Left renal cortex interstitium (tissue), 4 donors: ENCODE results near the gene TREM2. TPM values are rescaled to one million over a fixed set of nuclear protein-coding genes. Genes with fewer than 3 reads are reported as not detected.
"Not testable (repeated sequence)": the region's sequence is repeated elsewhere in the genome, so short reads cannot be mapped to it uniquely, and the experiment has no call there.

ENCODE experiments used
- DNase-seq, 4 donors: peaks; one replicate each; pipeline ENCODE4 v3.0.0-alpha.2; 2013; ENCODE audit warnings: low read depth in 4 of 4, low spot score in 2 of 4, missing footprints in 1 of 4
- polyA plus RNA-seq, 4 donors: library from polyadenylated mRNA; unstranded; fragments of 120-200 nt; gene quantifications; one replicate each; pipeline ENCODE4 v1.2.1, GENCODE V29; 2013; ENCODE audit not compliant: insufficient read length in 4 of 4

Gene TREM2
- polyA plus RNA-seq, 4 donors, result 0.28 to 0.55 (median 0.41) TPM

GRCh38 chr6:41156001-41156400, 6.9 kb downstream of the TREM2 start:
- no peak for DNase-seq

- no peak for DNase-seq
Measured at GRCh38 chr6:41155132-41155805, 7.6 kb downstream of the TREM2 start.

- DNase-seq, result no peak
Measured at GRCh38 chr6:41153992-41154625, 8.8 kb downstream of the TREM2 start, which contains the start of gene TREML1. TSS of gene TREML1 (minus strand) at chr6:41154347. CDS start at chr6:41154288, 59 bp downstream.

GRCh38 chr6:41153451-41153850, 9.5 kb downstream of the TREM2 start:
- no peak for DNase-seq

- DNase-seq, result no peak
Measured at GRCh38 chr6:41150671-41151070, 12.2 kb downstream of the TREM2 start.

GRCh38 chr6:41147917-41148316, 15.0 kb downstream of the TREM2 start:
- DNase-seq, result no peak

GRCh38 chr6:41136911-41137310, 26.0 kb downstream of the TREM2 start:
- no peak for DNase-seq

GRCh38 chr6:41135062-41135832, 27.7 kb downstream of the TREM2 start:
- no peak for DNase-seq

- DNase-seq, result no peak
Measured at GRCh38 chr6:41132254-41132653, 30.7 kb downstream of the TREM2 start.

- no peak for DNase-seq
Measured at GRCh38 chr6:41125282-41125681, 37.6 kb downstream of the TREM2 start.

GRCh38 chr6:41122918-41123317, 40.0 kb downstream of the TREM2 start:
- DNase-seq, result no peak

- DNase-seq, result no peak
Measured at GRCh38 chr6:41122373-41122772, 40.5 kb downstream of the TREM2 start.

- DNase-seq, result no peak
Measured at GRCh38 chr6:41120058-41120457, 42.9 kb downstream of the TREM2 start.

GRCh38 chr6:41119508-41119907, 43.4 kb downstream of the TREM2 start:
- no peak for DNase-seq

GRCh38 chr6:41115027-41115426, 47.9 kb downstream of the TREM2 start:
- not testable (repeated sequence) for DNase-seq

- DNase-seq, result no peak
Measured at GRCh38 chr6:41111017-41111416, 51.9 kb downstream of the TREM2 start.

Other genes starting within 250 kb of the TREM2 start
- gene UNC5CL, start 123.9 kb downstream of the TREM2 start, polyA plus RNA-seq, result 10 to 100 TPM in 1 of 4 donors, 1 to 10 TPM in 3; 4.5 to 10.8 (median 6.7) TPM
- under 1 TPM; 0.57 to 0.88 (median 0.72) TPM for gene TSPO2, start 120.6 kb downstream of the TREM2 start, polyA plus RNA-seq
- gene APOBEC2, start 109.9 kb downstream of the TREM2 start, polyA plus RNA-seq, result under 1 TPM in 3 of 4 donors, not detected in 1; 0.38 to 0.66 (median 0.52) TPM
- 10 to 100 TPM; 52.3 to 71.3 (median 57.8) TPM for gene OARD1, start 90.8 kb downstream of the TREM2 start, polyA plus RNA-seq
- 10 to 100 TPM; 45.6 to 53.7 (median 49.4) TPM for gene NFYA, start 90.1 kb downstream of the TREM2 start, polyA plus RNA-seq
- gene TREML1, start 8.8 kb downstream of the TREM2 start, polyA plus RNA-seq, result 1 to 10 TPM in 1 of 4 donors, under 1 TPM in 3; 0.49 to 1.3 (median 0.96) TPM
- under 1 TPM; 0.08 to 0.13 (median 0.12) TPM for gene TREML2, start 38.0 kb upstream of the TREM2 start, polyA plus RNA-seq
- under 1 TPM in 2 of 4 donors, not detected in 2; 0.06 to 0.09 TPM for gene TREML4, start 65.2 kb upstream of the TREM2 start, polyA plus RNA-seq
- gene TREM1, start 123.6 kb upstream of the TREM2 start, polyA plus RNA-seq, result under 1 TPM in 2 of 4 donors, not detected in 2; 0.19 to 0.42 TPM
- not detected for gene NCR2, start 172.5 kb upstream of the TREM2 start, polyA plus RNA-seq